Measurements from ENCODE around the gene TMEM132A.

Gene TMEM132A

GRCh38 chr11:60939301-60939700, 15.0 kb downstream of the TMEM132A start:
- DNase-seq, result no peak

GRCh38 chr11:60939855-60940254, 15.6 kb downstream of the TMEM132A start:
- DNase-seq, result no peak

- DNase-seq, result peak; percentile 59
Observed at GRCh38 chr11:60941371-60942119, 17.3 kb downstream of the TMEM132A start.

- DNase-seq, result no peak
Observed at GRCh38 chr11:60942219-60942618, 18.0 kb downstream of the TMEM132A start.

- no peak for DNase-seq
Observed at GRCh38 chr11:60942970-60943565, 18.8 kb downstream of the TMEM132A start.

GRCh38 chr11:60944490-60945294, 20.4 kb downstream of the TMEM132A start:
- peak; percentile 45 for DNase-seq

GRCh38 chr11:60945295-60945667, 21.0 kb downstream of the TMEM132A start:
- DNase-seq, result no peak

- no peak for DNase-seq
Observed at GRCh38 chr11:60946601-60947264, 22.5 kb downstream of the TMEM132A start.

GRCh38 chr11:60947700-60948099, 23.4 kb downstream of the TMEM132A start:
- DNase-seq, result no peak

- DNase-seq, result no peak
Observed at GRCh38 chr11:60948250-60948649, 24.0 kb downstream of the TMEM132A start.

GRCh38 chr11:60950024-60950423, 25.8 kb downstream of the TMEM132A start:
- no peak for DNase-seq

GRCh38 chr11:60950933-60951605, 26.8 kb downstream of the TMEM132A start:
- peak; percentile 33 for DNase-seq

GRCh38 chr11:60951606-60951903, 27.3 kb downstream of the TMEM132A start:
- DNase-seq, result peak; percentile 34

GRCh38 chr11:60951904-60952741, 27.9 kb downstream of the TMEM132A start, which contains the start of gene SLC15A3:
Gene SLC15A3, minus strand, starts transcription at chr11:60952176. Its CDS starts 625 bp downstream, at chr11:60951551.
- peak; percentile 93 for DNase-seq

- no peak for DNase-seq
Observed at GRCh38 chr11:60952742-60953170, 28.5 kb downstream of the TMEM132A start.

- DNase-seq, result no peak
Observed at GRCh38 chr11:60953781-60954180, 29.5 kb downstream of the TMEM132A start.

GRCh38 chr11:60954421-60954820, 30.2 kb downstream of the TMEM132A start:
- DNase-seq, result no peak

GRCh38 chr11:60955571-60955970, 31.3 kb downstream of the TMEM132A start:
- peak; percentile 68 for DNase-seq

GRCh38 chr11:60957188-60957587, 32.9 kb downstream of the TMEM132A start:
- DNase-seq, result no peak

- no peak for DNase-seq
Observed at GRCh38 chr11:60959431-60959830, 35.2 kb downstream of the TMEM132A start.

- DNase-seq, result no peak
Observed at GRCh38 chr11:60960405-60960804, 36.1 kb downstream of the TMEM132A start.

- DNase-seq, result no peak
Observed at GRCh38 chr11:60964801-60965200, 40.5 kb downstream of the TMEM132A start.
